H1 (cell line): ENCODE results near the gene EVA1B. TPM values are rescaled to one million over a fixed set of nuclear protein-coding genes. Genes with fewer than 3 reads are reported as not detected.

ENCODE experiments used
- CTCF ChIA-PET: fragments of 300-600 bp; sonication (Branson Sonifier 250); formaldehyde crosslinking; loops from one replicate; lab custom pipeline; 2021; ENCODE audit not compliant: partially characterized antibody; lab: Charles Lee
- POLR2A ChIA-PET: fragments of 300-600 bp; sonication (Branson Sonifier 250); formaldehyde crosslinking; loops from one replicate; lab custom pipeline; 2021; ENCODE audit warnings: inconsistent platforms; ENCODE audit not compliant: partially characterized antibody; lab: Charles Lee
- DNase-seq, 2 experiments: peaks; one replicate each; pipeline versions ENCODE4 v3.0.0 to v3.0.0-alpha.2; 2010 to 2022; ENCODE audit warnings: low spot score in 2 of 2, low read depth in 1 of 2, mixed read lengths in 1 of 2
- FAIRE-seq: peaks from 2 replicates; lab custom pipeline; 2011; peaks lifted over from hg19 to GRCh38; lab: Jason Lieb, UNC
- H2AFZ ChIP-seq: 2 replicates; pipeline ENCODE4 v1.8.1; 2012; ENCODE audit warnings: low read length, inconsistent platforms
- H2AK5ac ChIP-seq: 2 replicates; pipeline ENCODE4 v1.6.1; 2013; ENCODE audit warnings: low read depth, low read length
- H2BK120ac ChIP-seq: replicated peaks from 2 replicates; pipeline ENCODE3; 2013; ENCODE audit warnings: low read depth, low read length, inconsistent platforms
- H2BK12ac ChIP-seq: 2 replicates; pipeline ENCODE4 v1.6.1; 2013; ENCODE audit warnings: low read depth, low read length
- H2BK15ac ChIP-seq: 2 replicates; pipeline ENCODE4 v1.6.1; 2013; ENCODE audit warnings: low read length
- H2BK20ac ChIP-seq: 2 replicates; pipeline ENCODE4 v1.6.1; 2013; ENCODE audit warnings: low read length
- H2BK5ac ChIP-seq: 2 replicates; pipeline ENCODE4 v1.6.1; 2013; ENCODE audit warnings: low read depth, low read length
- H3K14ac ChIP-seq: 2 replicates; pipeline ENCODE4 v1.6.1; 2013; ENCODE audit warnings: inconsistent platforms; ENCODE audit not compliant: insufficient read length
- H3K18ac ChIP-seq: 2 replicates; pipeline ENCODE4 v1.6.1; 2013; ENCODE audit warnings: low read length; ENCODE audit errors: extremely low read depth
- H3K23ac ChIP-seq: 2 replicates; pipeline ENCODE4 v1.6.1; 2013; ENCODE audit warnings: inconsistent platforms; ENCODE audit not compliant: insufficient read length
- H3K23me2 ChIP-seq: 2 replicates; pipeline ENCODE4 v1.6.1; 2013; ENCODE audit warnings: low read depth, low read length
- H3K27ac ChIP-seq: 2 replicates; pipeline ENCODE4 v1.6.1; 2011; ENCODE audit warnings: low read depth, low read length, inconsistent platforms
- H3K27me3 ChIP-seq, 4 experiments: replicated peaks in 1 of 4; 1 replicate in 1 of 4; 2 replicates in 3 of 4; pipeline versions ENCODE4 v1.6.1 to v1.8.1; 2011 to 2013; ENCODE audit warnings: low read length in 3 of 4, mild to moderate bottlenecking in 3 of 4, inconsistent platforms in 2 of 4, mixed read lengths in 2 of 4, moderate library complexity in 1 of 4; ENCODE audit not compliant: control insufficient read depth in 3 of 4, insufficient read depth in 3 of 4; ENCODE audit errors: extremely low read depth in 1 of 4
- H3K36me3 ChIP-seq, 4 experiments: 2 replicates each; pipeline versions ENCODE4 v1.6.1 to v1.8.1; 2011 to 2013; ENCODE audit warnings: mild to moderate bottlenecking in 4 of 4, low read length in 3 of 4, moderate library complexity in 2 of 4, control low read depth in 1 of 4, inconsistent platforms in 1 of 4; ENCODE audit not compliant: insufficient read depth in 4 of 4, control insufficient read depth in 2 of 4
- H3K4ac ChIP-seq: replicated peaks from 2 replicates; pipeline ENCODE3; 2013; ENCODE audit warnings: low read length, low read depth, mixed read lengths, inconsistent platforms; ENCODE audit not compliant: insufficient read length
- H3K4me1 ChIP-seq, 4 experiments: replicated peaks in 1 of 4; 1 replicate in 1 of 4; 2 replicates in 3 of 4; pipeline versions ENCODE4 v1.6.1 to v1.8.1; 2011 to 2013; ENCODE audit warnings: low read length in 3 of 4, inconsistent platforms in 2 of 4, mixed read lengths in 1 of 4; ENCODE audit not compliant: insufficient read depth in 4 of 4, control insufficient read depth in 3 of 4
- H3K4me2 ChIP-seq, 2 experiments: 2 replicates each; pipeline versions ENCODE4 v1.6.1 to v1.8.1; 2011 to 2013; ENCODE audit warnings: low read depth in 2 of 2, low read length in 2 of 2, control low read depth in 1 of 2, inconsistent platforms in 1 of 2, mild to moderate bottlenecking in 1 of 2; ENCODE audit not compliant: insufficient read depth in 1 of 2
- H3K4me3 ChIP-seq, 4 experiments: fragments of 200-600, 300-600 bp in 1 of 4; sonication (generic), shearing (Covaris generic), sonication (Bioruptor Twin) in 1 of 4; 2 replicates each; pipeline versions ENCODE4 v1.5.1 to v1.8.1; 2011 to 2016; ENCODE audit warnings: low read length in 4 of 4, low read depth in 3 of 4, control low read depth in 2 of 4, inconsistent platforms in 2 of 4, mild to moderate bottlenecking in 2 of 4, mixed read lengths in 1 of 4, moderate library complexity in 1 of 4; ENCODE audit not compliant: insufficient read depth in 2 of 4; ENCODE audit errors: extremely low read depth in 1 of 4
- H3K56ac ChIP-seq: replicated peaks from 2 replicates; pipeline ENCODE3; 2013; ENCODE audit warnings: low read depth, mild to moderate bottlenecking, mixed read lengths, low read length, inconsistent platforms; ENCODE audit not compliant: insufficient read length
- H3K79me1 ChIP-seq: 2 replicates; pipeline ENCODE4 v1.6.1; 2013; ENCODE audit warnings: low read depth, low read length, control low read depth
- H3K79me2 ChIP-seq, 2 experiments: 2 replicates each; pipeline versions ENCODE4 v1.6.1 to v1.8.1; 2012 to 2013; ENCODE audit warnings: low read length in 2 of 2, mild to moderate bottlenecking in 2 of 2, inconsistent platforms in 1 of 2; ENCODE audit not compliant: insufficient read depth in 2 of 2, control insufficient read depth in 1 of 2
- H3K9ac ChIP-seq, 4 experiments: replicated peaks in 1 of 4; 1 replicate in 1 of 4; 2 replicates in 3 of 4; pipeline versions ENCODE4 v1.6.1 to v1.8.1; 2011 to 2013; ENCODE audit warnings: low read depth in 3 of 4, low read length in 3 of 4, control low read depth in 2 of 4, mild to moderate bottlenecking in 2 of 4, moderate library complexity in 2 of 4, inconsistent platforms in 1 of 4; ENCODE audit errors: extremely low read depth in 1 of 4
- H3K9me3 ChIP-seq, 2 experiments: 2 replicates each; pipeline versions ENCODE4 v1.6.1 to v1.8.1; 2012 to 2013; ENCODE audit warnings: mild to moderate bottlenecking in 2 of 2, moderate library complexity in 2 of 2, control low read depth in 1 of 2, inconsistent platforms in 1 of 2, low read depth in 1 of 2, low read length in 1 of 2, mixed read lengths in 1 of 2; ENCODE audit not compliant: insufficient read depth in 2 of 2
- H4K20me1 ChIP-seq, 2 experiments: replicated peaks in 1 of 2; 2 replicates each; pipeline versions ENCODE3 to v1.8.1; 2011 to 2013; ENCODE audit warnings: inconsistent platforms in 2 of 2, low read length in 2 of 2, mild to moderate bottlenecking in 1 of 2; ENCODE audit not compliant: insufficient read depth in 2 of 2, control insufficient read depth in 1 of 2
- H4K5ac ChIP-seq: 2 replicates; pipeline ENCODE4 v1.6.1; 2013; ENCODE audit warnings: low read length, low read depth, mixed read lengths, inconsistent platforms; ENCODE audit not compliant: insufficient read length
- H4K8ac ChIP-seq: 2 replicates; pipeline ENCODE4 v1.8.0; 2013; ENCODE audit warnings: mild to moderate bottlenecking, moderate library complexity, low read length, inconsistent platforms; ENCODE audit not compliant: insufficient read depth; ENCODE audit errors: extremely low read depth
- H4K91ac ChIP-seq: replicated peaks from 2 replicates; pipeline ENCODE3; 2013; ENCODE audit warnings: low read length, mixed read lengths, inconsistent platforms; ENCODE audit not compliant: insufficient read length
- BCL11A ChIP-seq, 2 experiments: IDR thresholded peaks; one replicate each; pipeline ENCODE4 v1.6.1; 2011; ENCODE audit warnings: low read depth in 2 of 2, low read length in 2 of 2, mild to moderate bottlenecking in 2 of 2
- CBX8 ChIP-seq: fragments of 300-800, 300-1000 bp; sonication (generic); IDR thresholded peaks from 2 replicates; pipeline ENCODE4 v1.7.1; 2016; ENCODE audit warnings: low read depth, low read length, borderline replicate concordance
- CHD2 ChIP-seq: IDR thresholded peaks from 2 replicates; pipeline ENCODE4 v1.6.1; 2012; ENCODE audit warnings: low read length, improper control_type of control experiment
- EP300 ChIP-seq, 2 experiments: IDR thresholded peaks; 1 replicate in 1 of 2; 2 replicates in 1 of 2; pipeline ENCODE4 v1.6.1; 2011 to 2012; ENCODE audit warnings: low read depth in 2 of 2, low read length in 2 of 2, mild to moderate bottlenecking in 2 of 2, borderline replicate concordance in 1 of 2, inconsistent platforms in 1 of 2, moderate library complexity in 1 of 2
- JUN ChIP-seq: IDR thresholded peaks from 2 replicates; pipeline ENCODE4 v1.6.1; 2011; ENCODE audit warnings: low read depth, mild to moderate bottlenecking, improper control_type of control experiment, low read length
- POLR2A ChIP-seq, 2 experiments: IDR thresholded peaks; 1 replicate in 1 of 2; 2 replicates in 1 of 2; pipeline ENCODE4 v1.6.1; 2011; ENCODE audit warnings: low read depth in 2 of 2, low read length in 2 of 2, mild to moderate bottlenecking in 2 of 2; ENCODE audit errors: control extremely low read depth in 1 of 2
- ZNF274 ChIP-seq: IDR thresholded peaks from 2 replicates; pipeline ENCODE4 v1.7.0; 2012; ENCODE audit warnings: low read length, borderline replicate concordance; ENCODE audit errors: extremely low read depth
- WGBS, 2 experiments: shearing (Covaris generic) in 1 of 2; methylation state at CpG; one replicate each; pipeline versions ENCODE4 v1.1.6 to v1.1.7; 2013 to 2015; ENCODE audit warnings: low lambda C conversion rate in 2 of 2, mixed read lengths in 2 of 2, inconsistent platforms in 1 of 2, low coverage in 1 of 2, missing lambda C conversion rate in 1 of 2; ENCODE audit not compliant: insufficient replicate concordance in 2 of 2, insufficient coverage in 1 of 2, insufficient read length in 1 of 2; ENCODE audit errors: extremely low coverage in 1 of 2, missing lambda C conversion rate in 1 of 2; 5-methylcytosine and 5-hydroxymethylcytosine counted together
- polyA plus RNA-seq, 7 experiments: library from polyadenylated mRNA; depleted of rRNA in 3 of 7; stranded (reverse) in 5 of 7; unstranded in 2 of 7; fragments of >200 nt in 5 of 7; fragments of 200-250 nt in 2 of 7; gene quantifications; 1 replicate in 5 of 7; 2 replicates in 1 of 7; 4 replicates in 1 of 7; pipeline versions ENCODE4 v1.2.1 to v1.2.3, GENCODE V29; 2011 to 2013; ENCODE audit warnings: missing spikeins in 2 of 7, mixed read lengths in 2 of 7
- total RNA-seq: library from RNA; stranded (reverse); fragmentation: NEBNext Ultra II Directional; extraction: Animal tissue kit (Norgen Biotek cat#: 25700); gene quantifications from 2 replicates; pipeline ENCODE4 v1.2.1, GENCODE V29; 2021
- TF ChIP-seq, protein P1 (sequence below): IDR thresholded peaks from 2 replicates; pipeline ENCODE4 v1.6.1; 2011; ENCODE audit warnings: low read depth, mild to moderate bottlenecking, low read length; ENCODE audit not compliant: insufficient read depth

EVA1B gene
- total and polyA plus RNA-seq, 2 of the 8 experiments (the other 6 are each of a cell fraction or from before 2014, with no cell fraction given), result 10.0 to 19.9 TPM

- no peak overlapping the region for H2BK15ac ChIP-seq
- no peak overlapping the region for H3K56ac ChIP-seq
- H3K79me2 ChIP-seq, result peaks cover 3 to 28% of the 10 kb centered on the region in 2 experiments; a peak in 2 of 4 replicates
- FAIRE-seq (no peak), DNase-seq (no peak)
- no peak overlapping the region for H2AFZ ChIP-seq
- peaks cover 2% of the 10 kb centered on the region for H3K79me1 ChIP-seq
- H3K9me3 ChIP-seq, result no peaks in the 10 kb centered on the region
- WGBS, 2 experiments, result 95% methylated on average over 5 of the region's 5 CpGs; no CpG with 5 or more reads in 1 of the 2 experiments
- H2AK5ac ChIP-seq, result no peak overlapping the region
- H2BK120ac ChIP-seq, result no peak overlapping the region
- H3K23me2 ChIP-seq, result no peaks in the 10 kb centered on the region
- H3K36me3 ChIP-seq, result peaks cover 0 to 27% (median 18%) of the 10 kb centered on the region in 4 experiments; a peak in 7 of 8 replicates
- no peak overlapping the region for H3K4me3 ChIP-seq
- H4K5ac ChIP-seq, result no peak overlapping the region
- ChIA-PET CTCF (interaction anchor here (1.2 kb wide), 1 partner anchor 13 kb away, joined by 3 read pairs; no protein-coding TSS in a partner anchor), POLR2A (no interaction called here)
- no peak overlapping the region for H2BK12ac ChIP-seq
- no peak overlapping the region for H3K14ac ChIP-seq
- TF ChIP-seq ZNF274, result no peak
- TF ChIP-seq BCL11A (IDR thresholded peaks at IDR 0.05; ENCODE audit: low read depth in 2 of 2, low read length in 2 of 2), result no peak
- no peak for TF ChIP-seq CBX8
- TF ChIP-seq EP300 (IDR thresholded peaks at IDR 0.05; ENCODE audit: borderline replicate concordance in 1 of 2, low read depth in 2 of 2, low read length in 2 of 2), result no peak
- TF ChIP-seq POLR2A (IDR thresholded peaks at IDR 0.05; ENCODE audit: control extremely low read depth in 1 of 2, low read depth in 2 of 2, low read length in 2 of 2), result no peak
- TF ChIP-seq, protein P1, sequence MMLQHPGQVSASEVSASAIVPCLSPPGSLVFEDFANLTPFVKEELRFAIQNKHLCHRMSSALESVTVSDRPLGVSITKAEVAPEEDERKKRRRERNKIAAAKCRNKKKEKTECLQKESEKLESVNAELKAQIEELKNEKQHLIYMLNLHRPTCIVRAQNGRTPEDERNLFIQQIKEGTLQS, result no peak
- TF ChIP-seq JUN, result no peak
- no peak for TF ChIP-seq CHD2
- H3K4me1 ChIP-seq, result no peaks in the 10 kb centered on the region
- H2BK5ac ChIP-seq, result no peak overlapping the region
- H4K8ac ChIP-seq, result no peak overlapping the region
- H3K4ac ChIP-seq, result no peak overlapping the region
- H3K27me3 ChIP-seq, result no peaks in the 10 kb centered on the region
- H3K4me2 ChIP-seq, result no peak overlapping the region
- no peak overlapping the region for H2BK20ac ChIP-seq
- H4K20me1 ChIP-seq, result peaks cover 0 to 4% of the 10 kb centered on the region in 2 experiments
- H3K27ac ChIP-seq, result no peak overlapping the region
- H3K18ac ChIP-seq, result no peak overlapping the region
- H3K9ac ChIP-seq, result no peak overlapping the region
- H4K91ac ChIP-seq, result no peak overlapping the region
- H3K23ac ChIP-seq, result no peak overlapping the region
Measured at GRCh38 chr1:36273024-36273423, 50.4 kb downstream of the EVA1B start.
